Measurements from ENCODE around the gene UROC1.

DNA sequence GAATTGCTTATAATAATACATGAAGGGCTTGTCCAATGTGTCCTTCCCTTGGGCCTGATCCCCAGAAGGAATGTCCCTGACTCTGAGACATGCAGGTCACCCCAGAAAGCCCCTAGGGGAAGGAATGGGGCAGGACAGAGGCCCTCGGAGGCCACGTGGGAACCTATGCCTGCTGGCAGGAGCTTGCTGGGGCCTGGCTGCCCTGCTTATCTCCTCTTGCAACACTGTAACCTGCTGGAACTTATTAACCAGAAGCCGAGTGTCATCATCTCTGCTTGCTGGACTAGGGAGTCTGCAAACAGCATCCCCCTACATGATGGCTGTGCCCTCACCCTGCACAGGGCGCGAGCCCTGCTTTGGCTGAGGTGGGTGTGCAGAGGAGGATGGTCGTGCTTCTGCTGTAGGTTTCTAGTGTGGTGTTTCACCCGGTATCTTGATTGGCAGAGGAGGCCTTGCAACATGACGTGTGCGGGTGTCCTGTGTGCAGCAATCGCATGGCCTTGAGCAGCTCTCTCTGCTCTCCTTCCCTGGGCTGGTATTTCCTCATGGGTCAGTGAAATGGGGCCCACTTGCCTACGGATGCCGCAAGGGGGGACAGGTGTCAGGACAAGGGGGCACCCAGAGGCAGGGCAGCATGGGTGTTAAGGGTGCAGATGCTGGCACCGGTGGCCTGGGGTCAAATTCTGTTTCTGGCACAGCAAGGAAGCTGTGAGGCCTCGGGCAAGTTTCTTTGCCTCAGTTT, 11.4 kb upstream of the UROC1 start:
- TF ChIP-seq BHLHE40 (IDR thresholded peaks at IDR 0.05; ENCODE audit: borderline replicate concordance), result no peak
- no peak for TF ChIP-seq CTBP1 (IDR thresholded peaks at IDR 0.05; ENCODE audit: borderline replicate concordance)
- no peak for TF ChIP-seq SP1 (IDR thresholded peaks at IDR 0.05)
- no peak for TF ChIP-seq SUZ12 (IDR thresholded peaks at IDR 0.05)
- TF ChIP-seq NFRKB (IDR thresholded peaks at IDR 0.05), result no peak
- TF ChIP-seq ELF4 (IDR thresholded peaks at IDR 0.05), result no peak
- TF ChIP-seq FOXM1 (IDR thresholded peaks at IDR 0.05; ENCODE audit: borderline replicate concordance), result no peak
- TF ChIP-seq ARNT (IDR thresholded peaks at IDR 0.05), result no peak
- no peak for TF ChIP-seq ZNF384 (IDR thresholded peaks at IDR 0.05)
- TF ChIP-seq FOXK2 (IDR thresholded peaks at IDR 0.05), result no peak
- TF ChIP-seq LEF1 (IDR thresholded peaks at IDR 0.05; ENCODE audit: borderline replicate concordance), result no peak
- TF ChIP-seq HDGF (IDR thresholded peaks at IDR 0.05; ENCODE audit: borderline replicate concordance), result no peak
- no peak for TF ChIP-seq FOXA1 (IDR thresholded peaks at IDR 0.05)
